Activated CD4-positive, alpha-beta T cell treated with anti-CD3 and anti-CD28 coated beads for 36 hours (primary cell): ENCODE data around the gene BICDL2. TPM values are rescaled to one million over a fixed set of nuclear protein-coding genes. Genes with fewer than 3 reads are reported as not detected.

Experiments
- ATAC-seq: fragments of 200-7000 bp; cut with Tn5 transposase; one replicate; pipeline ENCODE4 v1.10.0; 2021; ENCODE audit warnings: mild to moderate bottlenecking, moderate library complexity
- CTCF ChIA-PET: fragments of 350-600 bp; sonication (Branson Sonifier 250); formaldehyde crosslinking; loops from one replicate; lab custom pipeline; 2021; ENCODE audit warnings: antibody characterized with exemption; lab: Charles Lee
- POLR2A ChIA-PET: fragments of 350-600 bp; sonication (Branson Sonifier 250); formaldehyde crosslinking; loops from one replicate; lab custom pipeline; 2021; ENCODE audit warnings: antibody characterized with exemption, inconsistent platforms; lab: Charles Lee
- DNase-seq: peaks from one replicate; pipeline ENCODE4 v3.0.0-alpha.2; 2020
- H3K27ac Mint-ChIP-seq: one replicate; pipeline ENCODE4 v1.8.0; 2021; ENCODE audit warnings: mixed read lengths
- H3K27me3 Mint-ChIP-seq: one replicate; pipeline ENCODE4 v1.8.0; 2021; ENCODE audit warnings: mixed read lengths
- H3K36me3 Mint-ChIP-seq: one replicate; pipeline ENCODE4 v1.8.0; 2021; ENCODE audit warnings: low read depth, mixed read lengths
- H3K4me1 Mint-ChIP-seq: one replicate; pipeline ENCODE4 v1.8.0; 2021; ENCODE audit warnings: mixed read lengths
- H3K4me3 Mint-ChIP-seq: one replicate; pipeline ENCODE4 v1.8.0; 2021; ENCODE audit warnings: mild to moderate bottlenecking, moderate library complexity, mixed read lengths
- H3K9me3 Mint-ChIP-seq: one replicate; pipeline ENCODE4 v1.8.0; 2021; ENCODE audit warnings: low read depth, mixed read lengths
- intact Hi-C, 2 experiments: fragments of 100-400 bp; cut with DNase I in 1 of 2; cut with micrococcal nuclease in 1 of 2; formaldehyde crosslinking; loops; one replicate each; pipeline versions ENCODE4 v1.14.2 to v1.15.1; 2022 to 2024; cut with DNase I, micrococcal nuclease
- total RNA-seq, 2 experiments: library from RNA; stranded (reverse); gene quantifications; one replicate each; pipeline ENCODE4 v1.2.3, GENCODE V29; 2021

The BICDL2 gene
- total RNA-seq, 2 experiments from 2014 or later, result 0.58 to 1.2 TPM

- no peaks in the 10 kb centered on the region for H3K9me3 Mint-ChIP-seq
- H3K4me1 Mint-ChIP-seq, result peaks cover 20% of the 10 kb centered on the region
- ATAC-seq (no peak), DNase-seq (no peak)
- POLR2A ChIA-PET, result interaction anchor here (1.6 kb wide), 1 partner anchor 21 kb away, joined by 3 read pairs; no protein-coding TSS in a partner anchor
- CTCF ChIA-PET, result interaction anchor here (0.6 to 9.6 kb wide), 23 partner anchors 9 to 661 kb away, joined by 3 to 130 read pairs (median 5); partner anchors contain the start of genes HCFC1R1, IL32, KREMEN2 and MMP25
- H3K27ac Mint-ChIP-seq, result no peak overlapping the region
- intact Hi-C loops, result no loop called here
- H3K4me3 Mint-ChIP-seq, result peak overlapping the region; percentile 67
- peaks cover 12% of the 10 kb centered on the region for H3K36me3 Mint-ChIP-seq
- H3K27me3 Mint-ChIP-seq, result peaks cover 42% of the 10 kb centered on the region
These were observed 6.2 kb downstream of the BICDL2 start for GRCh38 chr16:3030222-3031212.

GRCh38 chr16:3029491-3030221 is 7.1 kb downstream of the BICDL2 start:
- ATAC-seq (peak; percentile 69), DNase-seq (peak; percentile 85)
- H3K4me1 Mint-ChIP-seq, result peaks cover 23% of the 10 kb centered on the region
- H3K27ac Mint-ChIP-seq, result peak overlapping the region; percentile 65
- H3K4me3 Mint-ChIP-seq, result peak overlapping the region; percentile 67
- peaks cover 37% of the 10 kb centered on the region for H3K27me3 Mint-ChIP-seq
- POLR2A ChIA-PET, result interaction anchor here (1.2 to 1.6 kb wide), 2 partner anchors 10 to 22 kb away, joined by 3 read pairs; partner anchors contain the start of gene TNFRSF12A
- CTCF ChIA-PET, result interaction anchor here (0.7 to 9.6 kb wide), 17 partner anchors 9 to 153 kb away, joined by 3 to 130 read pairs (median 5); partner anchors contain the start of genes IL32, MMP25 and TNFRSF12A
- peaks cover 12% of the 10 kb centered on the region for H3K36me3 Mint-ChIP-seq
- intact Hi-C loops, result loop anchor here in 1 of 2 experiments (1.0 to 2.0 kb wide), 2 partner anchors 61 to 71 kb away; partner anchors contain the start of gene PAQR4
- H3K9me3 Mint-ChIP-seq, result no peaks in the 10 kb centered on the region

- Mint-ChIP-seq H3K4me1 (peaks cover 26% of the 10 kb centered on the region), H3K27ac (peak overlapping the region; percentile 29), H3K27me3 (peaks cover 33% of the 10 kb centered on the region), H3K36me3 (peaks cover 14% of the 10 kb centered on the region), H3K9me3 (no peaks in the 10 kb centered on the region), H3K4me3 (peak overlapping the region; percentile 67)
- ATAC-seq (no peak), DNase-seq (peak; percentile 32)
- intact Hi-C loops, result loop anchor here (1.0 to 2.0 kb wide), 5 partner anchors 26 to 277 kb away; partner anchors contain the start of genes PAQR4 (in 1 of the 2) and SRRM2 (in 1 of the 2)
- ChIA-PET CTCF (interaction anchor here (0.6 to 9.6 kb wide), 31 partner anchors 9 to 168 kb away, joined by 3 to 130 read pairs (median 5); partner anchors contain the start of genes CLDN6, IL32, KREMEN2 and MMP25), POLR2A (interaction anchor here (0.9 to 1.2 kb wide), 4 partner anchors 9 to 36 kb away, joined by 3 to 4 read pairs (median 3); partner anchors contain the start of genes IL32 and TNFRSF12A)
These were observed 7.9 kb downstream of the BICDL2 start for GRCh38 chr16:3028716-3029319.

GRCh38 chr16:3027983-3028715 is 8.6 kb downstream of the BICDL2 start:
- H3K9me3 Mint-ChIP-seq, result no peaks in the 10 kb centered on the region
- H3K36me3 Mint-ChIP-seq, result peaks cover 14% of the 10 kb centered on the region
- peak; percentile 95 for DNase-seq
- ATAC-seq, result peak; percentile 45
- H3K4me3 Mint-ChIP-seq, result no peak overlapping the region
- ChIA-PET CTCF (interaction anchor here (0.6 to 9.6 kb wide), 29 partner anchors 8 to 198 kb away, joined by 3 to 130 read pairs (median 5); partner anchors contain the start of genes CLDN6, IL32, KREMEN2 and TNFRSF12A), POLR2A (interaction anchor here (0.9 to 1.2 kb wide), 3 partner anchors 24 to 37 kb away, joined by 3 to 4 read pairs (median 3); partner anchors contain the start of gene IL32)
- intact Hi-C loops, result loop anchor here (1.0 to 2.0 kb wide), 4 partner anchors 25 to 276 kb away; partner anchors contain the start of genes PAQR4 (in 1 of the 2) and SRRM2 (in 1 of the 2)
- no peak overlapping the region for H3K27ac Mint-ChIP-seq
- H3K4me1 Mint-ChIP-seq, result peaks cover 32% of the 10 kb centered on the region
- peaks cover 26% of the 10 kb centered on the region for H3K27me3 Mint-ChIP-seq

GRCh38 chr16:3027489-3027795 is 9.3 kb downstream of the BICDL2 start:
- ChIA-PET POLR2A (no interaction called here), CTCF (interaction anchor here (0.6 to 9.6 kb wide), 18 partner anchors 8 to 157 kb away, joined by 3 to 130 read pairs (median 6); partner anchors contain the start of genes IL32, KREMEN2, TNFRSF12A and ZNF213)
- DNase-seq, result no peak
- H3K36me3 Mint-ChIP-seq, result peaks cover 14% of the 10 kb centered on the region
- peaks cover 19% of the 10 kb centered on the region for H3K27me3 Mint-ChIP-seq
- no peak for ATAC-seq
- H3K4me1 Mint-ChIP-seq, result peaks cover 39% of the 10 kb centered on the region
- H3K4me3 Mint-ChIP-seq, result no peak overlapping the region
- H3K9me3 Mint-ChIP-seq, result no peaks in the 10 kb centered on the region
- intact Hi-C loops, result no loop called here
- H3K27ac Mint-ChIP-seq, result no peak overlapping the region

GRCh38 chr16:3026609-3027488 is 9.9 kb downstream of the BICDL2 start:
- Mint-ChIP-seq H3K27ac (no peak overlapping the region), H3K4me1 (peaks cover 45% of the 10 kb centered on the region), H3K27me3 (peaks cover 17% of the 10 kb centered on the region), H3K4me3 (no peak overlapping the region), H3K9me3 (no peaks in the 10 kb centered on the region), H3K36me3 (peaks cover 14% of the 10 kb centered on the region)
- ChIA-PET CTCF (interaction anchor here (0.6 to 9.6 kb wide), 15 partner anchors 15 to 156 kb away, joined by 3 to 130 read pairs (median 6); partner anchors contain the start of gene IL32), POLR2A (no interaction called here)
- ATAC-seq, result no peak
- no peak for DNase-seq
- intact Hi-C loops, result no loop called here

- ChIA-PET CTCF (interaction anchor here (1.1 to 5.7 kb wide), 6 partner anchors 13 to 106 kb away, joined by 3 to 30 read pairs (median 5); no protein-coding TSS in a partner anchor), POLR2A (no interaction called here)
- Mint-ChIP-seq H3K4me3 (no peak overlapping the region), H3K27me3 (peaks cover 15% of the 10 kb centered on the region), H3K36me3 (peaks cover 14% of the 10 kb centered on the region), H3K9me3 (no peaks in the 10 kb centered on the region), H3K4me1 (peaks cover 52% of the 10 kb centered on the region), H3K27ac (no peak overlapping the region)
- DNase-seq, result no peak
- ATAC-seq, result no peak
- intact Hi-C loops, result no loop called here
These were observed 10.8 kb downstream of the BICDL2 start for GRCh38 chr16:3026003-3026378.

- CTCF ChIA-PET, result interaction anchor here (0.7 to 5.7 kb wide), 7 partner anchors 10 to 104 kb away, joined by 3 to 30 read pairs (median 5); no protein-coding TSS in a partner anchor
- POLR2A ChIA-PET, result interaction anchor here (1.5 kb wide), 1 partner anchor 110 kb away, joined by 3 read pairs; the partner anchor contains the start of gene ZNF213
- peak overlapping the region; percentile 74 for H3K4me3 Mint-ChIP-seq
- DNase-seq (no peak), ATAC-seq (no peak)
- H3K4me1 Mint-ChIP-seq, result peaks cover 56% of the 10 kb centered on the region
- intact Hi-C loops, result loop anchor here in 1 of 2 experiments (2.0 kb wide), 2 partner anchors 109 to 979 kb away; partner anchors contain the start of genes NTHL1, TSC2 and ZNF213
- H3K27me3 Mint-ChIP-seq, result peaks cover 13% of the 10 kb centered on the region
- H3K9me3 Mint-ChIP-seq, result no peaks in the 10 kb centered on the region
- no peak overlapping the region for H3K27ac Mint-ChIP-seq
- peaks cover 14% of the 10 kb centered on the region for H3K36me3 Mint-ChIP-seq
These were observed 11.4 kb downstream of the BICDL2 start for GRCh38 chr16:3025032-3026002.
